ENCODE results near the gene GID4. TPM values are rescaled to one million over a fixed set of nuclear protein-coding genes. Genes with fewer than 3 reads are reported as not detected.

Gene GID4
- total RNA-seq, 1 donor from 2014 or later = 23.5 TPM

DNA sequence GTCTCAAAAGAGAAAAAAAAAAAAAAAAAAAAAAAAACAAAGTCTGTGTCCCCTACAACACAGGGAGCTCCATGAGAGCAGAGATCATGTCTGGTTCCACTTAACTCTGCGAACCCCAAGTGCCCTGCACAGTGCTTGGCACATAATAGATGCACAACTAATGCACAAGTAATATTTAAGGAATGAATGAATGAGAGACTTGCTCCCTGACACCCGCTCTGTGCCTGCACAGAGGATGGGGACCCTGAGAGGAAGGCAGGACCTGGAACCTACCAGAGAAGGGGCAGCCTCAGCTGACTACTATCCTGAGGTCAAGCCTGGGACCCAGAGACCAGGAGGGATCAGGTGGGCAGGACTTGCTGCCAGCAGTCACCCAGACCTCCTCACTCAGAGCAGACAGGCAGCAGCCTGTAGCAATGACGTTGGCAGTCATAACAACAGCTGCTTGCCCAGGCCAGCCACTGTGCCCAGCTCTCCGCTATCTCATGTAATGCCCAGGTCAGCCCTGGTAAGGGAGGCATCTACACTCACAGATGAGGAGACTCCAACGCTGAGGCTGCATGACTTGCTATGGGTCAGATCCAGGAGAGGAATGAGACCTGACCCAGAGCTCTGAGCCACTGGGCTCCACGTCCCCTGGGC, 72.2 kb downstream of the GID4 start:
- ATAC-seq (no peak), DNase-seq (no peak)
- intact Hi-C loops (cut with micrococcal nuclease) = no loop called here

DNA sequence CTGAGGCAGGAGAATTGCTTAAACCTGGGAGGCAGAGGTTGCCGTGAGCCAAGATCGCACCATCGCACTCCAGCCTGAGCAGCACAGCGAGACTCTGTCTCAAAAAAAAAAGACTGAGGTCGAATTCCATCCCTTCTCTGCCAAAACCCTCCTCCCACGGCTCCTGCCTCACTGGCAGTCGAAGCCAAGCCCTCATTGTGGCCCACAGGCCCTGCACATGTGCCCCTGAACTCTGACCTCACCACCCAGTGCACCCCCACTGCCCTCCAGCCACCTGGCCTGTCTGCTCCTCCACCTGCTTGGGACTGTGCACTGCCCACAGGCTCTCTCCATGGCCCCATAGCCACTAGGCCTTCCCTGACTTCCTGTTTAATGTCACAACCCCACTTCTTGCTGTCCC, 76.3 kb downstream of the GID4 start:
- ATAC-seq = no peak
- no peak for DNase-seq
- intact Hi-C loops (cut with micrococcal nuclease) = no loop called here

DNA sequence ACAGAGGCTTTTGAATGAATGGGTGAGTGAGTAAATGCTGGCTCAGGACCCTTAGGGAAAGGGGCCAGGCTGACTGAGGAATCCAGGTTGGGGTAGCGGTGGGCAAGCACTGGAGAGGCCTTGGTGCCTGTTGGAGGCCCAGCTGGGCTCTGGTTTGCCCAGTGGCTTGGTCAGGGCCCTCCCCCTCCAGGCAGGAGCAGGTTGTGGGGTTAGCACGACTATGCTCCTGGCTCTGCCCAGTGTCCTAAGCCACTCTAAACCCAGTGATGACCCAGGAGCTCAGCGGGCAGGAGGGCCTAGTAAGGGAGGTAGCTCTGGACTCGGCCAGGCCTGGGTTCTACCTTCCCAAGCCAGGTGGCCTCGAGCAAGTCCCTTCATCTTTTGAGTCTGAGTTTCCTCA, 76.9 kb downstream of the GID4 start:
- no peak for ATAC-seq
- intact Hi-C loops (cut with micrococcal nuclease) = no loop called here
- DNase-seq = no peak

DNA sequence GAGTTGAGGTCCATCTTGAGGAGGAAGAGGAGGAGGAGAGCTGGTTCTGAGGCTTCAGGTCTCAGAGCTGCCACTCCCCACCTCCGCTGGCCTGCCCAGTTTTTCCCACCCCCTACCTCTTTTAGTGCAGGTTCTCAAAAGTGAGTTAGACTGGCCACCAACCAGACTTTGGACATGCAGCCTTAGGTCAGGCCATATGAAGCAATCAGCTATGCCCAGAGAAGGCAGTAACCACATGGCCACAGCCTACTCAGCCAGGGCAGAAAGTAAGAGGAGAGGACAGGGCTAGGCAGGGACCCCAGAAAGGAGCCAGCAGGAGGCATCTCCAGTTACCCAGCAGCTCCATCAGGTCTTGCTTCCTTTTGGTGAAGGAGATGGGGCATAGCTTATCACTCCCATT, 78.3 kb downstream of the GID4 start:
- ATAC-seq (no peak), DNase-seq (no peak)
- intact Hi-C loops (cut with micrococcal nuclease) = no loop called here

Other genes with a start within 250 kb of the GID4 start
- gene SREBF1, start 202.4 kb upstream of the GID4 start, total RNA-seq = 15.2 TPM
- 287 TPM for gene TOM1L2, start 67.0 kb upstream of the GID4 start, total RNA-seq
- 1.5 TPM for gene DRC3, start 66.5 kb upstream of the GID4 start, total RNA-seq
- 37.0 TPM for gene ATPAF2, start 240 bp upstream of the GID4 start, total RNA-seq
- 19.4 TPM for gene DRG2, start 48.5 kb downstream of the GID4 start, total RNA-seq
- 0.45 TPM for gene MYO15A, start 69.3 kb downstream of the GID4 start, total RNA-seq
- gene ALKBH5, start 144.4 kb downstream of the GID4 start, total RNA-seq = 197 TPM
- gene LLGL1, start 186.2 kb downstream of the GID4 start, total RNA-seq = 9.0 TPM
- 292 TPM for gene FLII, start 219.3 kb downstream of the GID4 start, total RNA-seq
- gene MIEF2, start 221.3 kb downstream of the GID4 start, total RNA-seq = 32.2 TPM

All from left ventricle myocardium superior (tissue), 1 donor.